SK-N-SH (cell line): Measurements from ENCODE around the gene DOCK8. TPM values are rescaled to one million over a fixed set of nuclear protein-coding genes. Genes with fewer than 3 reads are reported as not detected.

ENCODE experiments used
- CTCF ChIA-PET: fragments of 300-600, 350-600 bp; formaldehyde crosslinking; extraction: SDS; loops from one replicate; lab custom pipeline; 2021; lab: Yijun Ruan, JAX
- POLR2A ChIA-PET: fragments of 350-600 bp; sonication (Branson Sonifier 250); formaldehyde crosslinking; extraction: SDS; loops from one replicate; lab custom pipeline; 2020; ENCODE audit warnings: antibody characterized with exemption, inconsistent platforms; lab: Yijun Ruan, JAX
- DNase-seq: peaks from one replicate; pipeline ENCODE4 v3.0.0; 2012
- H2AFZ ChIP-seq: fragments of 200-600 bp; sonication (generic); 2 replicates; pipeline ENCODE4 v1.8.1; 2016; ENCODE audit warnings: antibody characterized with exemption, mild to moderate bottlenecking, low read depth
- H3F3A ChIP-seq: fragments of 200-600 bp; sonication (generic); replicated peaks from 2 replicates; pipeline ENCODE3; 2016; ENCODE audit warnings: antibody characterized with exemption, mild to moderate bottlenecking; ENCODE audit not compliant: insufficient read depth
- H3K27ac ChIP-seq, 2 experiments: fragments of 200-500 bp in 1 of 2; fragments of 200-600 bp in 1 of 2; sonication (Bioruptor generic) in 1 of 2; sonication (generic), shearing (Covaris generic) in 1 of 2; 2 replicates each; pipeline versions ENCODE4 v1.5.1 to v1.6.1; 2014 to 2016; ENCODE audit warnings: low read depth in 2 of 2, inconsistent platforms in 1 of 2, low read length in 1 of 2, mild to moderate bottlenecking in 1 of 2, mixed read lengths in 1 of 2
- H3K27me3 ChIP-seq: fragments of 200-600 bp; sonication (generic), shearing (Covaris generic); 2 replicates; pipeline ENCODE4 v1.6.1; 2016; ENCODE audit warnings: mixed run types; ENCODE audit not compliant: insufficient read depth
- H3K36me3 ChIP-seq, 2 experiments: fragments of 200-500 bp in 1 of 2; fragments of 200-600 bp in 1 of 2; sonication (Bioruptor generic) in 1 of 2; sonication (generic) in 1 of 2; replicated peaks in 1 of 2; 2 replicates each; pipeline versions ENCODE3 to v1.5.1; 2014 to 2016; ENCODE audit warnings: low read length in 1 of 2, mild to moderate bottlenecking in 1 of 2; ENCODE audit not compliant: insufficient read depth in 2 of 2, control insufficient read depth in 1 of 2
- H3K4me1 ChIP-seq, 2 experiments: fragments of 200-500 bp in 1 of 2; fragments of 200-600 bp in 1 of 2; sonication (Bioruptor generic) in 1 of 2; sonication (generic), shearing (Covaris generic) in 1 of 2; 2 replicates each; pipeline versions ENCODE4 v1.5.1 to v1.6.1; 2014 to 2016; ENCODE audit warnings: low read depth in 1 of 2, low read length in 1 of 2, mixed run types in 1 of 2; ENCODE audit not compliant: insufficient read depth in 2 of 2, control insufficient read depth in 1 of 2
- H3K4me2 ChIP-seq: fragments of 200-600 bp; sonication (generic), shearing (Covaris generic); 2 replicates; pipeline ENCODE4 v1.6.1; 2017; ENCODE audit warnings: mixed run types
- H3K4me3 ChIP-seq, 2 experiments: fragments of 200-500 bp in 1 of 2; fragments of 200-600 bp in 1 of 2; sonication (Bioruptor generic) in 1 of 2; sonication (generic), shearing (Covaris generic) in 1 of 2; 2 replicates each; pipeline versions ENCODE4 v1.5.1 to v1.8.1; 2014 to 2016; ENCODE audit warnings: low read depth in 2 of 2, inconsistent platforms in 1 of 2, low read length in 1 of 2, mild to moderate bottlenecking in 1 of 2, mixed read lengths in 1 of 2, moderate library complexity in 1 of 2
- H3K79me2 ChIP-seq: fragments of 200-600 bp; sonication (generic); 2 replicates; pipeline ENCODE4 v1.8.1; 2017; ENCODE audit warnings: mild to moderate bottlenecking; ENCODE audit not compliant: insufficient read depth
- H3K9ac ChIP-seq: fragments of 200-600 bp; sonication (generic); 2 replicates; pipeline ENCODE4 v1.6.1; 2017; ENCODE audit warnings: mixed run types
- H3K9me2 ChIP-seq: fragments of 200-600 bp; sonication (generic); 2 replicates; pipeline ENCODE4 v1.6.1; 2017; ENCODE audit warnings: mixed run types
- H3K9me3 ChIP-seq: fragments of 200-600 bp; sonication (generic); 2 replicates; pipeline ENCODE4 v1.6.1; 2017; ENCODE audit warnings: mixed run types, mild to moderate bottlenecking, moderate library complexity
- H4K20me1 ChIP-seq: fragments of 200-600 bp; sonication (generic); 2 replicates; pipeline ENCODE4 v1.6.1; 2017; ENCODE audit warnings: mild to moderate bottlenecking, mixed run types; ENCODE audit not compliant: insufficient read depth
- CHD2 ChIP-seq: fragments of 150-350 bp; IDR thresholded peaks from 2 replicates; pipeline ENCODE4 v1.6.1; 2018; ENCODE audit warnings: low read length; ENCODE audit not compliant: partially characterized antibody
- GABPA ChIP-seq: IDR thresholded peaks from 2 replicates; pipeline ENCODE4 v1.4.0; 2012; ENCODE audit warnings: low read depth, mild to moderate bottlenecking
- POLR2AphosphoS5 ChIP-seq: IDR thresholded peaks from 2 replicates; pipeline ENCODE4 v1.6.1; 2012; ENCODE audit warnings: low read depth, low read length
- RCOR1 ChIP-seq: fragments of 150-350 bp; IDR thresholded peaks from 2 replicates; pipeline ENCODE4 v1.6.1; 2017; ENCODE audit warnings: antibody characterized with exemption, low read length
- RXRA ChIP-seq: IDR thresholded peaks from 2 replicates; pipeline ENCODE4 v1.4.0; 2012; ENCODE audit warnings: low read depth, mild to moderate bottlenecking, borderline replicate concordance
- TAF1 ChIP-seq: IDR thresholded peaks from 2 replicates; pipeline ENCODE4 v1.6.1; 2012; ENCODE audit warnings: low read depth, mild to moderate bottlenecking, low read length, moderate library complexity, borderline replicate concordance
- TEAD4 ChIP-seq: IDR thresholded peaks from 2 replicates; pipeline ENCODE4 v1.4.0; 2012; ENCODE audit warnings: mild to moderate bottlenecking, borderline replicate concordance; ENCODE audit not compliant: insufficient read depth
- USF2 ChIP-seq: fragments of 150-350 bp; IDR thresholded peaks from 2 replicates; pipeline ENCODE4 v1.6.1; 2017; ENCODE audit warnings: antibody characterized with exemption, low read length, low read depth, borderline replicate concordance
- YY1 ChIP-seq: IDR thresholded peaks from 2 replicates; pipeline ENCODE4 v1.4.0; 2012; ENCODE audit warnings: low read depth, mild to moderate bottlenecking
- WGBS: methylation state at CpG from one replicate; pipeline ENCODE4 v1.1.6; 2017; ENCODE audit warnings: low lambda C conversion rate; 5-methylcytosine and 5-hydroxymethylcytosine counted together
- polyA plus RNA-seq, 3 experiments: library from polyadenylated mRNA; depleted of rRNA; stranded (reverse); fragments of >200 nt; gene quantifications; 2 replicates each; pipeline ENCODE4 v1.2.3, GENCODE V29; 2012
- TF ChIP-seq, protein P1 (sequence below): IDR thresholded peaks from 2 replicates; pipeline ENCODE4 v1.4.0; 2012; ENCODE audit warnings: low read depth, borderline replicate concordance
- TF ChIP-seq, protein P2 (sequence below): fragments of 200-600 bp; sonication (generic); IDR thresholded peaks from 2 replicates; pipeline ENCODE4 v1.6.1; 2017; ENCODE audit warnings: antibody characterized with exemption, mild to moderate bottlenecking, moderate library complexity

The DOCK8 gene
- polyA plus RNA-seq, 1 of the 3 experiments (the other 2 are of a cell fraction) = not detected

GRCh38 chr9:274406-274805 is 59.7 kb downstream of the DOCK8 start (continued):
- no peak for TF ChIP-seq TEAD4
- no peak for TF ChIP-seq POLR2AphosphoS5
- TF ChIP-seq, protein P1, sequence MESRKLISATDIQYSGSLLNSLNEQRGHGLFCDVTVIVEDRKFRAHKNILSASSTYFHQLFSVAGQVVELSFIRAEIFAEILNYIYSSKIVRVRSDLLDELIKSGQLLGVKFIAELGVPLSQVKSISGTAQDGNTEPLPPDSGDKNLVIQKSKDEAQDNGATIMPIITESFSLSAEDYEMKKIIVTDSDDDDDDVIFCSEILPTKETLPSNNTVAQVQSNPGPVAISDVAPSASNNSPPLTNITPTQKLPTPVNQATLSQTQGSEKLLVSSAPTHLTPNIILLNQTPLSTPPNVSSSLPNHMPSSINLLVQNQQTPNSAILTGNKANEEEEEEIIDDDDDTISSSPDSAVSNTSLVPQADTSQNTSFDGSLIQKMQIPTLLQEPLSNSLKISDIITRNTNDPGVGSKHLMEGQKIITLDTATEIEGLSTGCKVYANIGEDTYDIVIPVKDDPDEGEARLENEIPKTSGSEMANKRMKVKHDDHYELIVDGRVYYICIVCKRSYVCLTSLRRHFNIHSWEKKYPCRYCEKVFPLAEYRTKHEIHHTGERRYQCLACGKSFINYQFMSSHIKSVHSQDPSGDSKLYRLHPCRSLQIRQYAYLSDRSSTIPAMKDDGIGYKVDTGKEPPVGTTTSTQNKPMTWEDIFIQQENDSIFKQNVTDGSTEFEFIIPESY = no peak
- no peak for TF ChIP-seq CHD2
- no peak for TF ChIP-seq RCOR1

GRCh38 chr9:277601-278295 is 63.1 kb downstream of the DOCK8 start:
- whole genome bisulfite sequencing = 6% methylated on average over 3 of the region's 3 CpGs
- Histone ChIP-seq H4K20me1 (no peaks in the 10 kb centered on the region), H3K4me3 (no peak overlapping the region), H3K36me3 (no peaks in the 10 kb centered on the region), H3K27ac (no peak overlapping the region), H2AFZ (no peak overlapping the region), H3K4me1 (no peaks in the 10 kb centered on the region), H3K9ac (no peak overlapping the region), H3K9me3 (no peaks in the 10 kb centered on the region), H3K27me3 (peaks cover 6% of the 10 kb centered on the region), H3K4me2 (no peak overlapping the region), H3K9me2 (no peaks in the 10 kb centered on the region), H3K79me2 (no peaks in the 10 kb centered on the region), H3F3A (no peaks in the 10 kb centered on the region)
- TF ChIP-seq, protein P2, sequence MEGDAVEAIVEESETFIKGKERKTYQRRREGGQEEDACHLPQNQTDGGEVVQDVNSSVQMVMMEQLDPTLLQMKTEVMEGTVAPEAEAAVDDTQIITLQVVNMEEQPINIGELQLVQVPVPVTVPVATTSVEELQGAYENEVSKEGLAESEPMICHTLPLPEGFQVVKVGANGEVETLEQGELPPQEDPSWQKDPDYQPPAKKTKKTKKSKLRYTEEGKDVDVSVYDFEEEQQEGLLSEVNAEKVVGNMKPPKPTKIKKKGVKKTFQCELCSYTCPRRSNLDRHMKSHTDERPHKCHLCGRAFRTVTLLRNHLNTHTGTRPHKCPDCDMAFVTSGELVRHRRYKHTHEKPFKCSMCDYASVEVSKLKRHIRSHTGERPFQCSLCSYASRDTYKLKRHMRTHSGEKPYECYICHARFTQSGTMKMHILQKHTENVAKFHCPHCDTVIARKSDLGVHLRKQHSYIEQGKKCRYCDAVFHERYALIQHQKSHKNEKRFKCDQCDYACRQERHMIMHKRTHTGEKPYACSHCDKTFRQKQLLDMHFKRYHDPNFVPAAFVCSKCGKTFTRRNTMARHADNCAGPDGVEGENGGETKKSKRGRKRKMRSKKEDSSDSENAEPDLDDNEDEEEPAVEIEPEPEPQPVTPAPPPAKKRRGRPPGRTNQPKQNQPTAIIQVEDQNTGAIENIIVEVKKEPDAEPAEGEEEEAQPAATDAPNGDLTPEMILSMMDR = no peak
- TF ChIP-seq RXRA (no peak), YY1 (no peak), TAF1 (no peak), GABPA (no peak), USF2 (no peak), TEAD4 (no peak)
- ChIA-PET POLR2A (no interaction called here), CTCF (no interaction called here)
- DNase-seq = no peak
